HepG2 (cell line): ENCODE results near the gene HNRNPF. TPM values are rescaled to one million over a fixed set of nuclear protein-coding genes. Genes with fewer than 3 reads are reported as not detected.

Source experiments
- CBX1 ChIP-seq: IDR thresholded peaks from one replicate; pipeline ENCODE4 v1.6.1; 2016; ENCODE audit warnings: antibody characterized with exemption, low read depth
- GFI1 ChIP-seq: sonication (generic); formaldehyde crosslinking; IDR thresholded peaks from 2 replicates; pipeline ENCODE4 v1.5.0; 2020; ENCODE audit warnings: missing genetic modification reagents, mild to moderate bottlenecking, borderline replicate concordance
- HOXA5 ChIP-seq: sonication (generic); formaldehyde crosslinking; IDR thresholded peaks from 2 replicates; pipeline ENCODE4 v1.4.0; 2020; ENCODE audit warnings: missing genetic modification reagents
- NAIF1 ChIP-seq: sonication (generic); formaldehyde crosslinking; IDR thresholded peaks from 2 replicates; pipeline ENCODE4 v1.5.0; 2020; ENCODE audit warnings: mild to moderate bottlenecking, missing genetic modification reagents, borderline replicate concordance
- PITX1 ChIP-seq: sonication (generic); formaldehyde crosslinking; IDR thresholded peaks from 2 replicates; pipeline ENCODE4 v1.5.1; 2020; ENCODE audit warnings: mild to moderate bottlenecking, missing genetic modification reagents
- RBFOX2 ChIP-seq: fragments of 200-400 bp; formaldehyde crosslinking; IDR thresholded peaks from 2 replicates; pipeline ENCODE4 v1.6.1; 2017; ENCODE audit warnings: low read depth, mild to moderate bottlenecking, low read length
- RBM22 ChIP-seq: fragments of 200-400 bp; formaldehyde crosslinking; optimal IDR thresholded peaks from 2 replicates; pipeline ENCODE3; 2017; ENCODE audit warnings: mild to moderate bottlenecking, low read length, moderate library complexity
- SAFB2 ChIP-seq: sonication (generic); formaldehyde crosslinking; IDR thresholded peaks from 2 replicates; pipeline ENCODE4 v1.5.1; 2020; ENCODE audit warnings: missing genetic modification reagents, low read depth, mild to moderate bottlenecking, borderline replicate concordance
- SALL1 ChIP-seq: sonication (generic); formaldehyde crosslinking; IDR thresholded peaks from 2 replicates; pipeline ENCODE4 v1.8.0; 2022; ENCODE audit warnings: mild to moderate bottlenecking, missing genetic modification reagents
- SOX5 ChIP-seq: IDR thresholded peaks from 2 replicates; pipeline ENCODE4 v1.6.1; 2016; ENCODE audit warnings: borderline replicate concordance
- SP5 ChIP-seq: IDR thresholded peaks from 2 replicates; pipeline ENCODE4 v1.6.1; 2016; ENCODE audit warnings: low read depth, borderline replicate concordance
- ZEB1 ChIP-seq: IDR thresholded peaks from 2 replicates; pipeline ENCODE4 v1.6.1; 2012; ENCODE audit warnings: mild to moderate bottlenecking, low read depth, inconsistent platforms; ENCODE audit not compliant: insufficient replicate concordance
- ZFP82 ChIP-seq: sonication (generic); formaldehyde crosslinking; IDR thresholded peaks from 2 replicates; pipeline ENCODE4 v1.5.1; 2020; ENCODE audit warnings: mild to moderate bottlenecking, missing genetic modification reagents, borderline replicate concordance
- ZNF136 ChIP-seq: sonication (generic); formaldehyde crosslinking; IDR thresholded peaks from 2 replicates; pipeline ENCODE4 v1.8.1; 2022; ENCODE audit warnings: low read depth, mild to moderate bottlenecking, moderate library complexity, missing genetic modification reagents
- ZNF33A ChIP-seq: sonication (generic); formaldehyde crosslinking; IDR thresholded peaks from 2 replicates; pipeline ENCODE4 v1.5.1; 2020; ENCODE audit warnings: missing genetic modification reagents, mild to moderate bottlenecking, moderate library complexity, borderline replicate concordance
- polyA plus RNA-seq, 8 experiments: library from polyadenylated mRNA; depleted of rRNA in 3 of 8; stranded (reverse) in 7 of 8; unstranded in 1 of 8; fragments of >200 nt; fragmentation: Illumina TruSeq in 4 of 8; extraction: Trizol in 4 of 8; gene quantifications; 2 replicates each; pipeline versions ENCODE4 v1.2.1 to v1.2.3, GENCODE V29; 2011 to 2016; ENCODE audit warnings: low read depth in 4 of 8, missing spikeins in 1 of 8, mixed read lengths in 1 of 8; ENCODE audit not compliant: insufficient read depth in 1 of 8
- total RNA-seq, 5 experiments: library from RNA; depleted of rRNA; stranded (reverse); fragments of >200 nt; fragmentation: Illumina TruSeq; extraction: Trizol; gene quantifications; 2 replicates each; pipeline ENCODE4 v1.2.3, GENCODE V29; 2016; ENCODE audit warnings: low read depth in 1 of 5
- TF ChIP-seq, protein P1 (sequence below): sonication (generic); formaldehyde crosslinking; IDR thresholded peaks from 2 replicates; pipeline ENCODE4 v1.4.0; 2020; ENCODE audit warnings: missing genetic modification reagents; ENCODE audit errors: not compliant biosample characterization
- TF ChIP-seq, protein P2 (sequence below): sonication (generic); formaldehyde crosslinking; IDR thresholded peaks from 2 replicates; pipeline ENCODE4 v1.5.1; 2020; ENCODE audit warnings: mild to moderate bottlenecking, missing genetic modification reagents
- TF ChIP-seq, protein P3 (sequence below): sonication (generic); formaldehyde crosslinking; conservative IDR thresholded peaks from 2 replicates; pipeline ENCODE4 v1.4.0; 2020; ENCODE audit warnings: missing genetic modification reagents
- TF ChIP-seq, protein P4 (sequence below): sonication (generic); formaldehyde crosslinking; IDR thresholded peaks from 2 replicates; pipeline ENCODE4 v1.4.0; 2020; ENCODE audit warnings: missing genetic modification reagents
- TF ChIP-seq, protein P5 (sequence below): sonication (generic); formaldehyde crosslinking; IDR thresholded peaks from 2 replicates; pipeline ENCODE4 v1.5.1; 2020; ENCODE audit warnings: missing genetic modification reagents, mild to moderate bottlenecking, borderline replicate concordance

The HNRNPF gene
- total and polyA plus RNA-seq, 2 of the 13 experiments (the other 11 are each of a cell fraction or from before 2014, with no cell fraction given) = 166 to 308 TPM

DNA sequence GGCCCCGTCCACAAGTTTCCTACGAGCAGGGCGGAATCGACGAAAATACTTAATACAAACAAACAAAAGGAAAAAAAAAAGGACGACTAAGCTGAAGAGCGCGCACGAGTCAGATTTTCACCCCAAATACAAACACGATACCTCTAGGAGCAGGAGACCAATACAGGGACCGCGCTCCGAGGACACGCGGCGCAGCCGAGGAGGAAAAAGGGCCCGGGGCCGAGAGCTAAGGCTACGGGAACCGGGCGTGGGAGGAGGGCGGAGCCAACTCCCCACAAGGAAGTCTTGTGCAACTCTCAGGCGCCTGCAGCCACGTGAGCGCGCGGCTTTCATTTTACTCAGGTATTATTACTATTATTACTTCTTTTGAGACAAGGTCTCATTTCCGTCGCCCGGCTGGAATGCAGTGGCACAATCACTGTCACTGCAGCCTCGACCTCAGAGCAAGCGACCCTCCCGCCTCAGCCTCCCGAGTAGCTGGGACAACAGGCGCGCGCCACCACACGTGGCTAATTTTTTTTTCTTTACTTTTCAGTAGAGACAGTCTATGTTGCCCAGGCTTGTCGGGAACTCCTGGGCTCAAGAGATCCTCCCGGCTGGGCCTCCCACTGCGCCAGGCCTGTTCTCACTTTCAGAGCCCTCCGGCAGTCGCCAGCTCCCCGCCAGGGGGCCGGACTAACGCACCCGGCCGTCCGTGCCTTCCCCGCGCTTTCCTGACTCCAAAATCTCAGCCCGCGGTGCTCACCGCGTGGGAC lies 1.2 kb downstream of the HNRNPF start (continued):
- no peak for TF ChIP-seq ZNF136 (CRISPR knock-in tag)
- TF ChIP-seq PITX1 = no peak
- peak; percentile 57; the same call in 1 of the 2 replicates for TF ChIP-seq SALL1 (CRISPR knock-in tag)
- 0 out of 2 replicates have a peak, but pooled peaks have one; percentile 87 for TF ChIP-seq ZNF33A (CRISPR knock-in tag)
- TF ChIP-seq, protein P1, sequence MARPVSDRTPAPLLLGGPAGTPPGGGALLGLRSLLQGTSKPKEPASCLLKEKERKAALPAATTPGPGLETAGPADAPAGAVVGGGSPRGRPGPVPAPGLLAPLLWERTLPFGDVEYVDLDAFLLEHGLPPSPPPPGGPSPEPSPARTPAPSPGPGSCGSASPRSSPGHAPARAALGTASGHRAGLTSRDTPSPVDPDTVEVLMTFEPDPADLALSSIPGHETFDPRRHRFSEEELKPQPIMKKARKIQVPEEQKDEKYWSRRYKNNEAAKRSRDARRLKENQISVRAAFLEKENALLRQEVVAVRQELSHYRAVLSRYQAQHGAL (CRISPR knock-in tag) = peak; percentile 22
- peak; percentile 78 for TF ChIP-seq CBX1
- TF ChIP-seq, protein P2, sequence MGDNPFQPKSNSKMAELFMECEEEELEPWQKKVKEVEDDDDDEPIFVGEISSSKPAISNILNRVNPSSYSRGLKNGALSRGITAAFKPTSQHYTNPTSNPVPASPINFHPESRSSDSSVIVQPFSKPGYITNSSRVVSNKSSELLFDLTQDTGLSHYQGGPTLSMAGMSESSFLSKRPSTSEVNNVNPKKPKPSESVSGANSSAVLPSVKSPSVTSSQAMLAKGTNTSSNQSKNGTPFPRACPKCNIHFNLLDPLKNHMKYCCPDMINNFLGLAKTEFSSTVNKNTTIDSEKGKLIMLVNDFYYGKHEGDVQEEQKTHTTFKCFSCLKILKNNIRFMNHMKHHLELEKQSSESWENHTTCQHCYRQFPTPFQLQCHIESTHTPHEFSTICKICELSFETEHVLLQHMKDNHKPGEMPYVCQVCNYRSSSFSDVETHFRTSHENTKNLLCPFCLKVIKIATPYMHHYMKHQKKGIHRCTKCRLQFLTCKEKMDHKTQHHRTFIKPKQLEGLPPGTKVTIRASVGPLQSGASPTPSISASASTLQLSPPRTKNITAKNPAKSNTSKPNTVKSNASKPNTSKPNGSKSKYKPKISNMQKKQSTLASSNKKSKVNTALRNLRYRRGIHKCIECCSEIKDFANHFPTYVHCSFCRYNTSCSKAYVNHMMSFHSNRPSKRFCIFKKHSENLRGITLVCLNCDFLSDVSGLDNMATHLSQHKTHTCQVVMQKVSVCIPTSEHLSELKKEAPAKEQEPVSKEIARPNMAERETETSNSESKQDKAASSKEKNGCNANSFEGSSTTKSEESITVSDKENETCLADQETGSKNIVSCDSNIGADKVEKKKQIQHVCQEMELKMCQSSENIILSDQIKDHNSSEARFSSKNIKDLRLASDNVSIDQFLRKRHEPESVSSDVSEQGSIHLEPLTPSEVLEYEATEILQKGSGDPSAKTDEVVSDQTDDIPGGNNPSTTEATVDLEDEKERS = 0 out of 2 replicates have a peak, but pooled peaks have one; percentile 60
- peak; percentile 81 for TF ChIP-seq RBM22
- no peak for TF ChIP-seq SAFB2
- peak; percentile 79 for TF ChIP-seq SP5
- TF ChIP-seq, protein P3, sequence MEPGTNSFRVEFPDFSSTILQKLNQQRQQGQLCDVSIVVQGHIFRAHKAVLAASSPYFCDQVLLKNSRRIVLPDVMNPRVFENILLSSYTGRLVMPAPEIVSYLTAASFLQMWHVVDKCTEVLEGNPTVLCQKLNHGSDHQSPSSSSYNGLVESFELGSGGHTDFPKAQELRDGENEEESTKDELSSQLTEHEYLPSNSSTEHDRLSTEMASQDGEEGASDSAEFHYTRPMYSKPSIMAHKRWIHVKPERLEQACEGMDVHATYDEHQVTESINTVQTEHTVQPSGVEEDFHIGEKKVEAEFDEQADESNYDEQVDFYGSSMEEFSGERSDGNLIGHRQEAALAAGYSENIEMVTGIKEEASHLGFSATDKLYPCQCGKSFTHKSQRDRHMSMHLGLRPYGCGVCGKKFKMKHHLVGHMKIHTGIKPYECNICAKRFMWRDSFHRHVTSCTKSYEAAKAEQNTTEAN (CRISPR knock-in tag) = peak; percentile 36
- TF ChIP-seq ZFP82 (CRISPR knock-in tag) = 0 out of 2 replicates have a peak, but pooled peaks have one; percentile 13
- peak; percentile 63; the same call in 1 of the 2 replicates for TF ChIP-seq NAIF1
- peak; percentile 70 for TF ChIP-seq ZEB1
- TF ChIP-seq SOX5 (CRISPR knock-in tag) = peak; percentile 65; the same call in 1 of the 2 replicates
- TF ChIP-seq, protein P4, sequence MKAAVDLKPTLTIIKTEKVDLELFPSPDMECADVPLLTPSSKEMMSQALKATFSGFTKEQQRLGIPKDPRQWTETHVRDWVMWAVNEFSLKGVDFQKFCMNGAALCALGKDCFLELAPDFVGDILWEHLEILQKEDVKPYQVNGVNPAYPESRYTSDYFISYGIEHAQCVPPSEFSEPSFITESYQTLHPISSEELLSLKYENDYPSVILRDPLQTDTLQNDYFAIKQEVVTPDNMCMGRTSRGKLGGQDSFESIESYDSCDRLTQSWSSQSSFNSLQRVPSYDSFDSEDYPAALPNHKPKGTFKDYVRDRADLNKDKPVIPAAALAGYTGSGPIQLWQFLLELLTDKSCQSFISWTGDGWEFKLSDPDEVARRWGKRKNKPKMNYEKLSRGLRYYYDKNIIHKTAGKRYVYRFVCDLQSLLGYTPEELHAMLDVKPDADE (CRISPR knock-in tag) = 0 out of 2 replicates have a peak, but pooled peaks have one; percentile 53
- TF ChIP-seq, protein P5, sequence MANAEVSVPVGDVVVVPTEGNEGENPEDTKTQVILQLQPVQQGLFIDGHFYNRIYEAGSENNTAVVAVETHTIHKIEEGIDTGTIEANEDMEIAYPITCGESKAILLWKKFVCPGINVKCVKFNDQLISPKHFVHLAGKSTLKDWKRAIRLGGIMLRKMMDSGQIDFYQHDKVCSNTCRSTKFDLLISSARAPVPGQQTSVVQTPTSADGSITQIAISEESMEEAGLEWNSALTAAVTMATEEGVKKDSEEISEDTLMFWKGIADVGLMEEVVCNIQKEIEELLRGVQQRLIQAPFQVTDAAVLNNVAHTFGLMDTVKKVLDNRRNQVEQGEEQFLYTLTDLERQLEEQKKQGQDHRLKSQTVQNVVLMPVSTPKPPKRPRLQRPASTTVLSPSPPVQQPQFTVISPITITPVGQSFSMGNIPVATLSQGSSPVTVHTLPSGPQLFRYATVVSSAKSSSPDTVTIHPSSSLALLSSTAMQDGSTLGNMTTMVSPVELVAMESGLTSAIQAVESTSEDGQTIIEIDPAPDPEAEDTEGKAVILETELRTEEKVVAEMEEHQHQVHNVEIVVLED (CRISPR knock-in tag) = peak; percentile 54; the same call in 1 of the 2 replicates
- peak; percentile 40; the same call in 1 of the 2 replicates for TF ChIP-seq HOXA5 (CRISPR knock-in tag)
- TF ChIP-seq RBFOX2 = peak; percentile 82
- peak; percentile 39; the same call in 1 of the 2 replicates for TF ChIP-seq GFI1 (CRISPR knock-in tag)
